IMR-90 (cell line): ENCODE results near the gene NEIL1. TPM values are rescaled to one million over a fixed set of nuclear protein-coding genes. Genes with fewer than 3 reads are reported as not detected.

Experiments used
- ATAC-seq: fragments of 200-7000 bp; cut with Tn5 transposase; 2 replicates; pipeline ENCODE4 v1.9.1; 2020; ENCODE audit warnings: low read depth, mild to moderate bottlenecking, moderate library complexity
- BruUV-seq: library from RNA; stranded (reverse); fragments of 400-500 nt; replicated peaks from 2 replicates; lab custom pipeline; 2021; lab: Mats Ljungman, UMichigan
- CTCF ChIA-PET: fragments of 300-600 bp; formaldehyde crosslinking; extraction: SDS; loops from one replicate; lab custom pipeline; 2021; ENCODE audit warnings: antibody characterized with exemption; lab: Yijun Ruan, JAX
- POLR2A ChIA-PET: fragments of 300-600 bp; sonication (Branson Sonifier 250); formaldehyde crosslinking; loops from one replicate; lab custom pipeline; 2022; ENCODE audit warnings: antibody characterized with exemption; ENCODE audit not compliant: unreplicated experiment; lab: Charles Lee
- DNase-seq: peaks from one replicate; pipeline ENCODE4 v3.0.0; 2013
- H2AFZ ChIP-seq: replicated peaks from 2 replicates; pipeline ENCODE3; 2013; ENCODE audit warnings: low read length, mild to moderate bottlenecking; ENCODE audit not compliant: poor library complexity
- H2AK5ac ChIP-seq: 2 replicates; pipeline ENCODE4 v1.6.1; 2013; ENCODE audit warnings: low read depth, low read length, inconsistent platforms
- H2AK9ac ChIP-seq: replicated peaks from 2 replicates; pipeline ENCODE3; 2013; ENCODE audit warnings: mild to moderate bottlenecking, low read depth, low read length, moderate library complexity; ENCODE audit not compliant: poor library complexity
- H2BK120ac ChIP-seq: 2 replicates; pipeline ENCODE4 v1.6.1; 2013; ENCODE audit warnings: low read depth, low read length, inconsistent platforms
- H2BK15ac ChIP-seq: 3 replicates; pipeline ENCODE4 v1.6.1; 2013; ENCODE audit warnings: low read depth, low read length, inconsistent platforms
- H2BK20ac ChIP-seq: 2 replicates; pipeline ENCODE4 v1.6.1; 2013; ENCODE audit warnings: low read depth, mild to moderate bottlenecking, inconsistent platforms, low read length, moderate library complexity
- H2BK5ac ChIP-seq: 2 replicates; pipeline ENCODE4 v1.6.1; 2013; ENCODE audit warnings: mild to moderate bottlenecking, low read depth, low read length, inconsistent platforms; ENCODE audit not compliant: poor library complexity, severe bottlenecking
- H3K14ac ChIP-seq: replicated peaks from 2 replicates; pipeline ENCODE4 v1.6.1; 2013; ENCODE audit warnings: low read depth, low read length, inconsistent platforms
- H3K18ac ChIP-seq: 2 replicates; pipeline ENCODE4 v1.6.1; 2013; ENCODE audit warnings: low read depth, low read length, control low read depth
- H3K23ac ChIP-seq: 2 replicates; pipeline ENCODE4 v1.6.1; 2013; ENCODE audit warnings: low read depth, low read length, inconsistent platforms
- H3K27ac ChIP-seq: 2 replicates; pipeline ENCODE4 v1.5.1; 2013; ENCODE audit warnings: mild to moderate bottlenecking, control low read depth, low read length; ENCODE audit not compliant: insufficient read depth
- H3K27me3 ChIP-seq: 2 replicates; pipeline ENCODE4 v1.6.1; 2013; ENCODE audit warnings: low read length; ENCODE audit not compliant: control insufficient read depth, insufficient read depth
- H3K36me3 ChIP-seq: 2 replicates; pipeline ENCODE4 v1.6.1; 2013; ENCODE audit warnings: low read length, mixed read lengths; ENCODE audit not compliant: control insufficient read depth, insufficient read depth
- H3K4ac ChIP-seq: 2 replicates; pipeline ENCODE4 v1.6.1; 2013; ENCODE audit warnings: low read depth, low read length, inconsistent platforms
- H3K4me1 ChIP-seq: 2 replicates; pipeline ENCODE4 v1.6.1; 2013; ENCODE audit warnings: low read length, mixed read lengths; ENCODE audit not compliant: control insufficient read depth, insufficient read depth
- H3K4me2 ChIP-seq: 2 replicates; pipeline ENCODE4 v1.6.1; 2013; ENCODE audit warnings: low read depth, mild to moderate bottlenecking, control low read depth, low read length, moderate library complexity
- H3K4me3 ChIP-seq: 2 replicates; pipeline ENCODE4 v1.5.1; 2013; ENCODE audit warnings: low read depth, mild to moderate bottlenecking, control low read depth, low read length, moderate library complexity; ENCODE audit not compliant: insufficient read depth
- H3K56ac ChIP-seq: 2 replicates; pipeline ENCODE4 v1.6.1; 2013; ENCODE audit warnings: low read length, inconsistent platforms; ENCODE audit not compliant: insufficient read depth; ENCODE audit errors: extremely low read depth
- H3K79me1 ChIP-seq, 2 experiments: 2 replicates each; pipeline ENCODE4 v1.6.1; 2013; ENCODE audit warnings: low read length in 2 of 2, inconsistent platforms in 1 of 2, low read depth in 1 of 2
- H3K9ac ChIP-seq: 2 replicates; pipeline ENCODE4 v1.6.1; 2013; ENCODE audit warnings: low read depth, low read length, control low read depth
- H3K9me1 ChIP-seq: 2 replicates; pipeline ENCODE4 v1.6.1; 2013; ENCODE audit warnings: low read length, inconsistent platforms; ENCODE audit not compliant: insufficient read depth
- H3K9me3 ChIP-seq: 2 replicates; pipeline ENCODE4 v1.6.1; 2013; ENCODE audit warnings: low read length; ENCODE audit not compliant: control insufficient read depth, insufficient read depth
- H4K20me1 ChIP-seq: 2 replicates; pipeline ENCODE4 v1.6.1; 2013; ENCODE audit warnings: low read length, inconsistent platforms; ENCODE audit not compliant: insufficient read depth
- H4K5ac ChIP-seq: 2 replicates; pipeline ENCODE4 v1.6.1; 2013; ENCODE audit warnings: mild to moderate bottlenecking, low read depth, low read length, control low read depth
- H4K8ac ChIP-seq, 2 experiments: 2 replicates each; pipeline ENCODE4 v1.6.1; 2013; ENCODE audit warnings: low read depth in 2 of 2, low read length in 2 of 2, control low read depth in 1 of 2, inconsistent platforms in 1 of 2
- H4K91ac ChIP-seq: 2 replicates; pipeline ENCODE4 v1.6.1; 2013; ENCODE audit warnings: low read depth, low read length, inconsistent platforms; ENCODE audit not compliant: insufficient read depth
- BHLHE40 ChIP-seq: fragments of 150-350 bp; IDR thresholded peaks from 2 replicates; pipeline ENCODE4 v1.6.1; 2016; ENCODE audit warnings: mild to moderate bottlenecking, low read depth, low read length
- CEBPB ChIP-seq: IDR thresholded peaks from 2 replicates; pipeline ENCODE4 v1.6.1; 2012; ENCODE audit warnings: low read depth, low read length, improper control_type of control experiment
- CHD1 ChIP-seq: IDR thresholded peaks from 2 replicates; pipeline ENCODE4 v1.6.1; 2012; ENCODE audit warnings: low read depth, low read length, improper control_type of control experiment
- CTCF ChIP-seq: conservative IDR thresholded peaks from 2 replicates; pipeline ENCODE4 v1.5.1; 2012; ENCODE audit warnings: mild to moderate bottlenecking, low read depth, low read length, improper control_type of control experiment
- MAZ ChIP-seq: IDR thresholded peaks from 2 replicates; pipeline ENCODE4 v1.6.1; 2012; ENCODE audit warnings: low read depth, mild to moderate bottlenecking, low read length, improper control_type of control experiment, moderate library complexity, borderline replicate concordance
- MXI1 ChIP-seq: IDR thresholded peaks from 2 replicates; pipeline ENCODE4 v1.6.1; 2012; ENCODE audit warnings: low read depth, mild to moderate bottlenecking, low read length, moderate library complexity, borderline replicate concordance
- NFE2L2 ChIP-seq: fragments of 150-350 bp; IDR thresholded peaks from 2 replicates; pipeline ENCODE4 v1.6.1; 2016; ENCODE audit warnings: low read depth, mild to moderate bottlenecking, low read length
- POLR2A ChIP-seq: IDR thresholded peaks from 2 replicates; pipeline ENCODE4 v1.6.1; 2012; ENCODE audit warnings: mild to moderate bottlenecking, low read depth, low read length
- USF2 ChIP-seq: fragments of 150-350 bp; IDR thresholded peaks from 2 replicates; pipeline ENCODE4 v1.6.1; 2017; ENCODE audit warnings: mild to moderate bottlenecking, antibody characterized with exemption, low read length, low read depth
- WGBS, 2 experiments: methylation state at CpG; one replicate each; pipeline versions ENCODE4 v1.1.5 to v1.1.7; 2013; ENCODE audit warnings: missing lambda C conversion rate in 2 of 2; ENCODE audit not compliant: insufficient read length in 1 of 2; ENCODE audit errors: extremely low coverage in 2 of 2; 5-methylcytosine and 5-hydroxymethylcytosine counted together
- dilution Hi-C: fragments of 300-500 bp; cut with HindIII; formaldehyde crosslinking; loops from one replicate; pipeline ENCODE4 v1.14.3; 2018; ENCODE audit warnings: low sequenced_read_pairs; ENCODE audit not compliant: unreplicated experiment
- in situ Hi-C: fragments of 300-500 bp; cut with MboI; formaldehyde crosslinking; loops from 3 replicates; pipeline ENCODE4 v1.14.3; 2019; ENCODE audit warnings: low sequenced_read_pairs, inconsistent platforms, mixed read lengths
- intact Hi-C: fragments of 100-400 bp; cut with micrococcal nuclease; formaldehyde crosslinking; loops from 2 replicates; pipeline ENCODE4 v1.10.0; 2022
- polyA plus RNA-seq, 3 experiments: library from polyadenylated mRNA; depleted of rRNA; stranded (reverse); fragments of >200 nt; gene quantifications; 2 replicates each; pipeline ENCODE4 v1.2.3, GENCODE V29; 2012; ENCODE audit warnings: low replicate concordance in 1 of 3
- total RNA-seq: library from RNA; depleted of rRNA; stranded (reverse); fragments of >200 nt; gene quantifications from 2 replicates; pipeline ENCODE4 v1.2.3, GENCODE V29; 2012

Gene NEIL1
- total and polyA plus RNA-seq, 2 of the 4 experiments (the other 2 are of a cell fraction), result 1.1 to 3.6 TPM

GRCh38 chr15:75335313-75335704, 11.5 kb upstream of the NEIL1 start:
- Histone ChIP-seq H4K8ac (peak overlapping the region; percentile 83 to 97), H2BK5ac (peak overlapping the region; percentile 45), H3K4me1 (peaks cover 9% of the 10 kb centered on the region; the same call in 1 of the 2 replicates), H3K14ac (peak overlapping the region; percentile 71), H3K4me2 (peak overlapping the region; percentile 90), H2AFZ (peak overlapping the region; percentile 99), H3K18ac (no peak overlapping the region), H2AK9ac (no peak overlapping the region), H2BK20ac (no peak overlapping the region), H3K27ac (peak overlapping the region; percentile 33; the same call in 1 of the 2 replicates), H3K4me3 (peak overlapping the region; percentile 93), H4K91ac (no peak overlapping the region), H3K36me3 (peaks cover 11% of the 10 kb centered on the region), H2BK15ac (no peak overlapping the region; the same call in 2 of the 3 replicates), H3K23ac (no peak overlapping the region), H3K79me1 (peaks cover 8 to 17% of the 10 kb centered on the region in 2 experiments), H2AK5ac (no peak overlapping the region), H3K56ac (peak overlapping the region; percentile 56; the same call in 1 of the 2 replicates), H4K5ac (peak overlapping the region; percentile 46), H3K9me1 (peaks cover 7% of the 10 kb centered on the region), H3K4ac (peak overlapping the region; percentile 61), H3K27me3 (peaks cover 4% of the 10 kb centered on the region), H3K9me3 (no peaks in the 10 kb centered on the region), H2BK120ac (peak overlapping the region; percentile 42; the same call in 1 of the 2 replicates), H3K9ac (peak overlapping the region; percentile 74), H4K20me1 (no peaks in the 10 kb centered on the region)
- DNase-seq (no peak), ATAC-seq (no peak)
- BruUV-seq, result no TSS peak
- CTCF ChIA-PET, result no interaction called here
- in situ Hi-C loops (no loop called here), intact Hi-C loops (no loop called here), dilution Hi-C loops (no loop called here)
- POLR2A ChIA-PET, result no interaction called here
- no peak for TF ChIP-seq USF2
- TF ChIP-seq MAZ, result no peak
- no peak for TF ChIP-seq CTCF
- no peak for TF ChIP-seq NFE2L2
- no peak for TF ChIP-seq POLR2A
- TF ChIP-seq CHD1, result no peak
- no peak for TF ChIP-seq CEBPB
- TF ChIP-seq BHLHE40, result no peak
- no peak for TF ChIP-seq MXI1
- WGBS, 2 experiments, result no CpG with 5 or more reads among the region's 3 CpGs
